NB4 (cell line): ENCODE results near the gene ENDOV.

Experiments used
- DNase-seq: peaks from one replicate; pipeline ENCODE4 v3.0.0; 2010; ENCODE audit warnings: low read depth
- H3K4me3 ChIP-seq: one replicate; pipeline ENCODE4 v1.5.1; 2011; ENCODE audit warnings: mild to moderate bottlenecking, low read depth, low read length, moderate library complexity
- MAX ChIP-seq: IDR thresholded peaks from 2 replicates; pipeline ENCODE4 v1.6.1; 2011; ENCODE audit warnings: low read depth, low read length
- MYC ChIP-seq: IDR thresholded peaks from 2 replicates; pipeline ENCODE4 v1.6.1; 2011; ENCODE audit warnings: low read depth, low read length
- POLR2A ChIP-seq: IDR thresholded peaks from 2 replicates; pipeline ENCODE4 v1.6.1; 2011; ENCODE audit warnings: mild to moderate bottlenecking; ENCODE audit not compliant: insufficient read length; ENCODE audit errors: extremely low read depth
- TF ChIP-seq, protein P1 (sequence below): IDR thresholded peaks from one replicate; pipeline ENCODE4 v1.5.1; 2012; ENCODE audit warnings: low read depth, low read length

ENDOV gene

DNA sequence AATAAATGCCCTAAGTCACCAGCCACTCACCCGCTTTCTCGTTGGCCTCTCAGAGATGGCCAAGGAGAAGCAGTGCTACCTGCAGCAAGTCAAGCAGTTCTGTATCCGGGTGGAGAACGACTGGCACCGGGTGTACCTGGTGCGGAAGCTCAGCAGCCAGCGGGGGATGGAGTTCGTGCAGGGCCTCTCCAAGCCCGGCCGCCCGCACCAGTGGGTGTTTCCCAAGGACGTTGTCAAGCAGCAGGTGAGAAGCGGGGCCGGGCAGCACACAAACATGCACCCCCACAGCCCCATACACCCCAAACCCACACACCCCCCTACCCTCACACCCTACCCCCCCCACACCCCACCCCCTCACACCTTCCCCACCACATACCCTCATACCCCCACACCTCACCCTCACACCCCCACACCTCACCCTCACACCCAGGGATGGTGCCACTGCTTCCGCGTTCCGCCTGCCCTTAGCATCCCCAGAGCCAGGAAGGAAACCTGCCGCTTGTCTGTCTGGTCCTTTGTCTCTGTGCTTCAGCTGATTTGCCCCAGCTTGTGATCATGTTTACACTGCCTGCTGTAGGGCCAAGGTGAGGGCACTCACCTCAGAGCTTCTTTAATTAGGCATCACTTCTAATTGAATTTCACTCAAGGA is 41.9 kb upstream of the ENDOV start:
- no peak overlapping the region for H3K4me3 ChIP-seq
- TF ChIP-seq MAX (no peak), POLR2A (no peak), MYC (no peak)
- TF ChIP-seq, protein P1, sequence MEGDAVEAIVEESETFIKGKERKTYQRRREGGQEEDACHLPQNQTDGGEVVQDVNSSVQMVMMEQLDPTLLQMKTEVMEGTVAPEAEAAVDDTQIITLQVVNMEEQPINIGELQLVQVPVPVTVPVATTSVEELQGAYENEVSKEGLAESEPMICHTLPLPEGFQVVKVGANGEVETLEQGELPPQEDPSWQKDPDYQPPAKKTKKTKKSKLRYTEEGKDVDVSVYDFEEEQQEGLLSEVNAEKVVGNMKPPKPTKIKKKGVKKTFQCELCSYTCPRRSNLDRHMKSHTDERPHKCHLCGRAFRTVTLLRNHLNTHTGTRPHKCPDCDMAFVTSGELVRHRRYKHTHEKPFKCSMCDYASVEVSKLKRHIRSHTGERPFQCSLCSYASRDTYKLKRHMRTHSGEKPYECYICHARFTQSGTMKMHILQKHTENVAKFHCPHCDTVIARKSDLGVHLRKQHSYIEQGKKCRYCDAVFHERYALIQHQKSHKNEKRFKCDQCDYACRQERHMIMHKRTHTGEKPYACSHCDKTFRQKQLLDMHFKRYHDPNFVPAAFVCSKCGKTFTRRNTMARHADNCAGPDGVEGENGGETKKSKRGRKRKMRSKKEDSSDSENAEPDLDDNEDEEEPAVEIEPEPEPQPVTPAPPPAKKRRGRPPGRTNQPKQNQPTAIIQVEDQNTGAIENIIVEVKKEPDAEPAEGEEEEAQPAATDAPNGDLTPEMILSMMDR, result no peak
- no peak for DNase-seq

- H3K4me3 ChIP-seq, result no peak overlapping the region
- no peak for TF ChIP-seq MYC
- TF ChIP-seq, protein P1, result no peak
- TF ChIP-seq MAX, result no peak
- TF ChIP-seq POLR2A, result no peak
- DNase-seq, result no peak
These were observed 40.8 kb upstream of the ENDOV start for GRCh38 chr17:80374039-80374731.

DNA sequence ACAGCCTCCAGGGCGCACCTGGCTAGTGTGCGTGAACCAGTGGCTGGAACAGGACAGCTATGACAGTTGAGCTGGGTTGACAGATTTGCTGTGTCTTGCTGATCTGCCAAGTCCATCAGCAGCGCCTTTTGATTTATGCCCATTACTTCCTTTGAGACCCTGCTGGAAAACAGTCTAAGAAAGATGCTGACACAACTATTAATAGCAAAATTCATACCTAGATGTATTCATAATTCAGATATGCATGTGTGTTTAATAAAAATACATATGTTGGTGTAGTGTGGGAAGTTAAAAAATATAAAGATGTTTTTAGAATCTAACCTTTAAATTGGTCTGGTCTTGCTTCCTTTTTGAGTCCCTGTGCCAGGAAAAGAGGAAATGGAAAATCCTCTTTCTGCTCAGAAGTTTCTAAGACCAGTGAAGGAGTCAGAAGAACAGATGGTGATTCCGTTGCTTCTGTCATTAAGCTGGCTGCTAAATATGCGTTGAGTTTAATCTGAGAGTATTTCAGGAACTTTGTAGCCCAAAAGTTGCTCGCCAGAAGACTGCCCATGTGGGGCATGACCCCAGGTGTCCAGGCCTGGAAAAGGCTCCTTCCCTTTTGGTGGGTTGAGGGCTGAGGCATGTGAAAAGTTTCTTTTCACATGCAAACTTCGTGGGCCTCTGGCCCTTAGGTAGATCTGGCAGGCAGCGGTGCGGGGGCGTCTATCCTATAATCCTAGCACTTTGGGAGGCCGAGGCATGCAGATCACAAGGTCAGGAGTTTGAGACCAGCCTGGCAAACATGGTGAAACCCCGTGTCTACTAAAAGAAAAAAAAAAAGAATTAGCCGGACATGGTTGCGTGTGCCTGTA is 40.0 kb upstream of the ENDOV start:
- DNase-seq, result no peak
- no peak overlapping the region for H3K4me3 ChIP-seq
- TF ChIP-seq, protein P1, result no peak
- TF ChIP-seq POLR2A (no peak), MYC (no peak)

DNA sequence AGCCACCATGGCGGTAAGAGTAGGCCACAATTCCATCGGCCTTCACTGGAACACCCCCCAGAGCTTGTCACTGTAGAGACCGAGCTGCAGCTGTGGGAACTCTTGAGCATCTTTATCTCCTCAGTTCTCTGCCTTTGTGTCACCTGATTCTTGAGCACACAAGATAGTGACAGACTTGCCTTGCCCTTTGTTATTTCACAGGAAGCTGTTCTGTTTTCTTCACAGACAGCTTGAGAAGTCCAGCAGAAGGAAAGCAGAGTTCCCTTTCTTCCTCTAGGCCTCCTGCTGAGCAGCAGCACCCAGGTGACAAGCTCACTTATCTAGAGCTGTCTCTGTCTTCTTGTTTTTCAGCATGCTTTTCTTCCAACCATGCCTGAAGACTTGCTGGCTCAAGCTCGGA is 38.4 kb upstream of the ENDOV start:
- no peak for DNase-seq
- no peak overlapping the region for H3K4me3 ChIP-seq
- TF ChIP-seq, protein P1, result no peak
- no peak for TF ChIP-seq POLR2A
- TF ChIP-seq MAX, result no peak
- no peak for TF ChIP-seq MYC

GRCh38 chr17:80377798-80378197 is 37.2 kb upstream of the ENDOV start:
- no peak for DNase-seq
- no peak overlapping the region for H3K4me3 ChIP-seq
- TF ChIP-seq MAX (no peak), POLR2A (no peak), MYC (no peak)
- TF ChIP-seq, protein P1, result no peak
